ENCODE results near the gene STPG1.
A peak's percentile ranks its signal among the peaks of the same experiment; 100 is the strongest.

Gene STPG1

DNA sequence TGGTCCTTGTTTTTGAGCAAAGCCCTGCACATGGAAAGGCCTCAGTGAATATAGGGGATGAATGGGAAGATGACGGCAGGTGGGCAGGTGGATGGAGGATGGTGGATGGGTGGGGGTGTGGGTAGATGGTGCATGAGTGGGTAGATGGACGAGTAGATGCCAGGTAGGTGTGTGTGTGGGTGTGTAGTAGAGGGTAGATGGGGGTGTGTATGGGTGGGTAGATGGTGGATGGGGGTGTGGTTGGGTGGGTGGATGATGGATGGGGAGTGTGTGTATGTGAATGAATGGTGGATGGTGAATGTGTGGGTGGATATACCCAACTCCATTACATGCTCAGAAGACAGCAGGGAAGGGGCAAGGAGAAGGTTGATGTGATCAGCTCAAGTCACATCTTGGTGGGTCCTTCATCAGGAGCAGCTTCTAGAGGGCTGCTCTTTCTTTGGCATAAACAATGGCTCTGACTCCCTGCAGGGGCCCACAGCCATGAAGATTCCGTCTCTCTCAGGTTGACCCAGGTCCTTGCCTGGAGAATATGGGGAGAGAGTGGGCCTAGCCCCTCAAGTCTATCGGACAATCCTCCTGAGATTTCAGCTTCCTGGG lies 60.2 kb downstream of the STPG1 start:
- TF ChIP-seq, protein P1, sequence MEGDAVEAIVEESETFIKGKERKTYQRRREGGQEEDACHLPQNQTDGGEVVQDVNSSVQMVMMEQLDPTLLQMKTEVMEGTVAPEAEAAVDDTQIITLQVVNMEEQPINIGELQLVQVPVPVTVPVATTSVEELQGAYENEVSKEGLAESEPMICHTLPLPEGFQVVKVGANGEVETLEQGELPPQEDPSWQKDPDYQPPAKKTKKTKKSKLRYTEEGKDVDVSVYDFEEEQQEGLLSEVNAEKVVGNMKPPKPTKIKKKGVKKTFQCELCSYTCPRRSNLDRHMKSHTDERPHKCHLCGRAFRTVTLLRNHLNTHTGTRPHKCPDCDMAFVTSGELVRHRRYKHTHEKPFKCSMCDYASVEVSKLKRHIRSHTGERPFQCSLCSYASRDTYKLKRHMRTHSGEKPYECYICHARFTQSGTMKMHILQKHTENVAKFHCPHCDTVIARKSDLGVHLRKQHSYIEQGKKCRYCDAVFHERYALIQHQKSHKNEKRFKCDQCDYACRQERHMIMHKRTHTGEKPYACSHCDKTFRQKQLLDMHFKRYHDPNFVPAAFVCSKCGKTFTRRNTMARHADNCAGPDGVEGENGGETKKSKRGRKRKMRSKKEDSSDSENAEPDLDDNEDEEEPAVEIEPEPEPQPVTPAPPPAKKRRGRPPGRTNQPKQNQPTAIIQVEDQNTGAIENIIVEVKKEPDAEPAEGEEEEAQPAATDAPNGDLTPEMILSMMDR (conservative IDR thresholded peaks at IDR 0.05; ENCODE audit: low read depth, low read length), result no peak
- no peak for DNase-seq (ENCODE audit: low read depth)
- no peak overlapping the region for H3K4me3 ChIP-seq (ENCODE audit: low read depth, low read length)

DNA sequence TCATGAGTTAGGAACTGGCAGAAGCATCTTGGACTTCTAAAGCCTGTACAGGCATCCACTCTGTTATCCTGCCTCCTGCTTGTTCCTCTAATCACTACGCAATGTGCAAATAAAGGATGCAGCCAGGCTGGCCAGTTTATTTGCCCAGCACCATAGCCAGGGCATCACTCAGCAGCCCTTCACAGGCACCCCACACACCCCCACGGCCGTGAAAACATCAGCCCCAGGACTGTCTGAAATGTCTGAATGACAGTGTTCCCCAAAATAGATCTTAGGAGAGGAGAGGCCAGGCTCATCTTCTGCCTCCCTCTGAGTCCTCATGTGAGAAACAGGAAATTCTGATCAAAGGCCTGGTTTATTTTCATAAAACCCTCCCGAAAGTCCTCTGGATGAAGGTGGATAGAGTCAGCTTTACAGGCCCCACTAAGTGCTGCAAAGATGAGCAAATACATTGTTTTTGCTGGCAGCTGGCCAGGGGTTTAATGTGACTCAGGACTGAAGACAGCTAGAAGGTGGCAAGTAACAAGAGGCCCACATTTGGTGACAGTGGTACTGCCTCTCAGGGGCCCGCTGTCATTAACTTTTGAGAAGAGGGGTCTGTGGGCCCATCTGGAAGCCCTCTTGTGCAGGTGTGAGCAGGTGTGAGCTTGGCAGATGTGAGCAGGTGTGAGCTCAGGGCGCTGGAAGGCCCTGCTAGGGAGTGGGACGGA lies 61.5 kb downstream of the STPG1 start:
- DNase-seq (ENCODE audit: low read depth), result peak; percentile 49
- TF ChIP-seq, protein P1 (conservative IDR thresholded peaks at IDR 0.05; ENCODE audit: low read depth, low read length), result no peak
- no peak overlapping the region for H3K4me3 ChIP-seq (ENCODE audit: low read depth, low read length)

- H3K4me3 ChIP-seq (ENCODE audit: low read depth, low read length), result no peak overlapping the region
- TF ChIP-seq, protein P1 (conservative IDR thresholded peaks at IDR 0.05; ENCODE audit: low read depth, low read length), result no peak
- no peak for DNase-seq (ENCODE audit: low read depth)
Measured at GRCh38 chr1:24351247-24351646, 62.3 kb downstream of the STPG1 start.

DNA sequence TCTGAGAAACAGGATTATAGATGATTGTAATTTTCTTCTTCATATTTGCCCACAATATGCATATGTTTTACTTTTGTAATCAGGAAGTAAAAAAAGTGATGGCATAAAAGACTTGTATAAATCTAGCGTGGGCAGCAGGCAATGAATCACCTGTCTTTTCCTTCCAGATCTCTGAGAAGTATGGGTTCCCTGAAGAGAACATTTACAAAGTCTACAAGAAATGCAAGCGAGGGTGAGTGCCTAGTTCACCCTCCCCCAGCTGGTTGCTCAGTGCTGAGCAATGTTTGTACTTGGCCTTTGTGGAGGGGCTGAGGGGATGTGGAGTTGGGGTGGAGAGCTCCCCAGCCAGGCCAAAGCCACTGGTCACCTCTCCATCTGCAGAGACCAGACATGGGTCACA lies 63.7 kb downstream of the STPG1 start:
- DNase-seq (ENCODE audit: low read depth), result no peak
- H3K4me3 ChIP-seq (ENCODE audit: low read depth, low read length), result no peak overlapping the region
- TF ChIP-seq, protein P1 (conservative IDR thresholded peaks at IDR 0.05; ENCODE audit: low read depth, low read length), result no peak

GRCh38 chr1:24348196-24348595 lies 65.4 kb downstream of the STPG1 start:
- no peak for DNase-seq (ENCODE audit: low read depth)

DNA sequence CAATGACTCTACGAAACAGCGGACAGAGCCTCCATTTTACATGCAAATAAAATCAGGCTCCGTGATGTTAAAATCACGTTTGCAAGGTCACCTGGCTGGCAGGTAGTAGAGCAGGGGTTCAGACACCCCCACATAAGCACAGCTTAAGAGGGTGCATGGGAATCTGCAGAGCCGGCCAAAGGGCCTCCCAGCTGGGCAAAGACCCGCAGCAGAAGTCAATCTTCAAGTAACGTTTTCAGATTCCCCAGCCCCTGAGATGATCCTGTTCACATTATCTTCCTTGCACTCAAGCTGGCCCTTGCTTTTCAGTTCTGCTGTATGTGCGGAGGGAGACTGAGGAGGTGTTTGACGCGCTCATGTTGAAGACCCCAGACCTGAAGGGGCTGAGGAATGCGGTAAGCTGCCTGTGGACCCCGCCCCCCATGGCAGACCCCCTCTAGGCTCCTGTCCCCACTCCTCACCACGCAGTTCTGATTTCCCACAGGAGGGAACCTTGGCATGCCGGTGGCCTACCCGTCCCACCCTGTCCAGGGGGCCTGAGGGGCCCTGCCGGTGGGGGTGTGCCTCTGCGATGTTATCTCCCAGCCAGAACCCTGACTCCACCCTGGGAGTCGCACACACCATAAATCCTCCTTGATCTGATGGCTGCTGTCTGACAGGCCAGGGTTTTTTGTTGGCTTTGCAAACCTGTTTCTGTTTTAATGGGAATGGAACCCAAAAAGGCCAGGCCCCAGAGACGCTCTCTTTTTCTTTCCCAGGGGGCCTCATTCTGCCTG lies 66.2 kb downstream of the STPG1 start:
- no peak overlapping the region for H3K4me3 ChIP-seq (ENCODE audit: low read depth, low read length)
- TF ChIP-seq, protein P1 (conservative IDR thresholded peaks at IDR 0.05; ENCODE audit: low read depth, low read length), result no peak
- DNase-seq (ENCODE audit: low read depth), result no peak

More at GRCh38 chr1:24348196-24348595, 65.4 kb downstream of the STPG1 start:
- no peak overlapping the region for H3K4me3 ChIP-seq (ENCODE audit: low read depth, low read length)
- TF ChIP-seq, protein P1 (conservative IDR thresholded peaks at IDR 0.05; ENCODE audit: low read depth, low read length), result no peak
